GM21390 (cell line): ENCODE measurements around the gene PTGES2.
A peak's percentile ranks its signal among the peaks of the same experiment; 100 is the strongest.

ENCODE experiments used
- ATAC-seq: cut with Tn5 transposase; IDR thresholded peaks from one replicate; pipeline ENCODE4 v1.9.1; 2021; ENCODE audit not compliant: unreplicated experiment

Gene PTGES2

DNA sequence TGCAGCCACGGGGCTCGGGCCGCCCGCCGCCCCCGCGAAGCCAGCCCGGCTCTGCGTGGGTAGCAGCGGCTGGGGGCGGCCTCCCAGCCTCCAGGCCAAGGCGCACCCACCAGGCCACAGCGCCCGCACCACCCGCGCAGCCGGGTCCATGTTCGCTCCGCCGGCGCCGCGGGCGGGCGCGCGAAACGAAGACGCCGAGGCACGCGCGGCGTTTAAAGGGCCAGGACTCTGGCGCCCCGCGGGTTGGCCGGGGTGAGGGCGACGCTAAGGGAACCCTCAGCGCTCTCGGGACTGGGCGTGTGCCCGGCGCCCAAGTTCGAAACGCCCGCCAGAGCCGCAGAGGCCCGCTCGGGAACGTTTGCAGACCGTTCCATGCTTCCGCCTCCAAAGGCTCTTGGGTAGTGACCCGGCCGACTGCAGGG, at the start of gene PTGES2:
TSS of gene PTGES2 (minus strand) at position 162 of the 422 bp plus-strand sequence. CDS start at position 150, 12 bp downstream.
- peak; percentile 57 for ATAC-seq

DNA sequence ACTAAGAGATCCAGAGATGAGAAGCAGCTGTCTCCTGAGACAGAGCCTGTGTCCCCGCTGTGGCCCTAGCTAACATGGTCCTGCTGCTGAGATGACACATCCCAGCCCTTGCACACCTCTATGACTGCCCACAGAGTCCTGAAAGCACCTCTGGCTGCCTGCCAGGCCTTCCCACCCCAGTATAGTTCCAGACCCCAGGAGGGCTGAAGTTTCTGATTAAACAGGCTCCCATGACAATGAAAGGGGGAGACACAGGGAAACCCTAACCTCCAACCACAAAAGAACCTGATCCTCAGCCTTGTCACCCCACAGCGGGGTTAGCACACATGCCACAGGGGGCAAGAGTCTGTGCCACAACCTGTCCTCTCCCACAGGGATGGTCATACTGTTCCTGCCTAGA, 48.2 kb upstream of the PTGES2 start:
- no peak for ATAC-seq

DNA sequence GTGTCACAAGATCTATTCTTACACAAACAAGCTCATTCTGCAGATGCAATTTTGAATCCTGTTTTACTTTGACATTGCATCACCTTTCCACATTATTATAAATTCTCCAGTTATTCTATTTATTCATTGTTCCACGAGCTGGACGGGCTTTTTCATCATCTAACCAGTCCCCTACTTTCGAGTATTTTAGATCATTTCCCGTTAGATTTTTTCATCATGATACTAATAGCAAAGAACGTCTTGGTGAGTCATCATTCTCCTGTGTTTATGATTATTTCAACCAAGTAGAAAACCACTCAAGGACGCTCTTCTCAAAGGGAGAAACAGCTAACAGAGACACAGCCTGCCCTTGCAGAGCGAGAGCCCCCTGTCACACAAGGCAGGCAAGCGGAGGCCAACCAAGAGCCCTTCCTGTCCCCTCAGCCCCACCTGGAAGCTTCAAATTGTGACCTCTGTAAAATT, 47.6 kb upstream of the PTGES2 start:
- ATAC-seq = no peak

DNA sequence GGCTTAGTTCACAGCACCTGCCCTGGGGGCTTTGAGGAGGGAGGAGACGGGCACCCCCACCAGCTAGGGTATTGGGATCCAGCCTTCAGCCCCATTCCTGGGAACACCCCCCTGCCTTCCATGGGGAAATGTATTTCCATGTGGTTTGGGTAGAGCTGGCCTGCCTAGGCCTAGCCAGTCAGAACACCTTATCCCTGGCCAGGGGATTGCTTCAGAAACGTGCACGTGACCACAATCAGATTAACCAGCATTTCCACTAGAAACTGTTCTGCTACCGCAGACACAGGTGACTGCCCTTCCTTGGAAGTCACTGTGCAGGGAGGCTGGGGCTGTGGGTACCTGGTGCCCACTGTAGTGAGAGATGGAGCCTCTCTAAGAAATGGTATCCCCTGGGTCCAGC, 46.5 kb upstream of the PTGES2 start:
- ATAC-seq = no peak

DNA sequence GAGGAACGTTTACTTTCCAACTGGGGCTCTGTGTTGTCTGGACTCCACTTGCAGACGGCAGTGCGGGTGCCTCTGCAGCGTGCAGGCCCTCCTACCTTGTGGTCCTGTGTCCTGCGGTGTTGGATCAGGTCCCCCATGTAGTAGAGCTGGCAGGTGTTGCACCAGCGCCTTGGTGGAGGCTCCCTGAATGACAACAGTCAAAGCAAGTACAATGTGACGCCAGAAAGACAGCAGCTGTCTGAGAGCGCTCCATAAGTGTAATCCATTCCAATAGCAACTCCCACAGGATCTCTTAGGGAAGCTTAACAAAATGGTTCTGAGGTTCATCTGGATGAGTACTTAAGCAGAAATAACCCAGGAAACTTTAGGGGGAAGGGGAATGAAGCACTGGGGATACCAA, 42.4 kb upstream of the PTGES2 start:
- no peak for ATAC-seq

DNA sequence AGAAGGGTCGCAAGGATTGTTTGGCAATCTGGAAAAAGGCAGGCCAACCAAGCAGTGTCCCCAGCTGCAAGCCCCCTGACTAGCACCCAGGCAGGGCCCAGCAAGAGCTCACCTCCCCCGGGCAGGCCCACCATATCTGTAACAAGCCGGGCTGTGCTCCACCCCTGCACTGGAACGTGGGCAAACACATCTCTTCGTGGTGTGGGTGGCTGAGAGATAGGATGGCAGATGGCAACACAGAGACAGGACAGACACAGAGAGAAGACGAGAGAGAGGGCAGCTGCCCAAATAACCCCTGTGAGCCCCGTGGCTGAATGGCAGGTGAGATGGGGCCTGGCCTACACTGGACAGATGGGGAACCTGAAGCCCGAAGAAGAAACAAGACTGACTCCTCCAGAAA, 42.0 kb upstream of the PTGES2 start:
- no peak for ATAC-seq

DNA sequence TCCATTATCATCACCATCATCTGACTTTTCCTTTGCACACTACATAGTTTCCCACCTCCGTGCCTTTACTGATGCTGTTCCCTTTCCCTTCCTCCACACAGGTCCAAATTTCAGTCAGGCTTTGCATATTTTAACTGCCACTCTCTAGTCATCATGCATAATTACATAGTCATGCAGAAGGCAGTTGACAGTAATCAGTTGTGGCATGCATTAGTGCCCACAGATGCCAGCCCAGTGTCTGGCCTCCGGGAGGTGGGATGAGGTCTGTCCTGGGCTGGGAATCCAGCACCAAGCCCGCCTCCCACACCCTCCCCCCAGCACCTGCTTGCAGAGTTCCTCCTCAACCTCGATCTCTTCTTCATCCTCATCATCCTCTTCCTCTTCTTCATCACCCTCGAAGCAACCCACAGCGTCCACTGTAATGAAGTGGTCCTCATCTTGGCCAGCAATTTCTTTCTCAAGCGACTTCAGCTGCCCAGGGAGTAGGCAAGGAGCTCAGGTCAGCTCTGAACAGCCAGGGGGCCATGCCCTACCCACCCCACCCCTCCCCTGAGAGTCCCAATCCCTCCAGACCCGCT, 41.3 kb upstream of the PTGES2 start:
- no peak for ATAC-seq

DNA sequence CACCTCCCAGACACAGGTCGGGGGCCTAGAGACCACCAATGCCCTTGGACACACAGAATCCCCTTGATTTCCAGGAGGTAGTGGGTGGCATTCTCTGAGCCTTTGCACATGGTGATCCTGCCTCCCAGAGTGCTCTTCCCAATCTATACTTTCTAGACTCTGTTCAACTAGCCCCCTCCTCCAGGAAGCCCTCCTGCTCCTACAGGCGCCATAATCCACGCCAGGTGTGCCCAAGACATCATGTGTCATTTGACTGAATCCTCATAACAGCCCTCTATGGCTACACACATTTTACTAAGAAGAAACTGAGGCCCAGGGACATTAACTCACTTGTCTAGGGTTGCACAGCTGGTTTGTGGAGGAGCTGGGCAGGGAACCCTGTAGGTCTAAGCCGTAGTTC, 39.7 kb upstream of the PTGES2 start:
- ATAC-seq = no peak

DNA sequence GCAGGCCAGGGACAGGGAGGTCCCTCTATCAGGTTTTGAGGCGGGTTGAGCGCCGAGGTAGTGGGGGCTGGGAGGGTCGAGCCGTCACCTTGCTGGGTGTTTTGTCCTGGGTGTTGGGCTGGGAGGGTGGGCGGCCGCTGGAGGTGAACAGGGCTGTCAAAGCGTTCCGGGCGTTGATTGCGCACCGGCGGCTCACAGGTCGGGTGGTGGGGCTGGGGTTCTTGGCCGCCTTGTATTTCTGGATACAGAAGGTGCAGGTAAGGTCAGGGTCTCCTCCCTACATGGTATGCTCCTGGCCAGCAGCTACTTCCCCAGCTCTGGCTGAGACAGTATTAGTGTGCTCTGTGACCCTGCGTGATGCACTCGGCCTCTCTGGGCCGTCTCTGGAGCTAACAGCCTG, 38.6 kb upstream of the PTGES2 start:
- ATAC-seq = no peak

DNA sequence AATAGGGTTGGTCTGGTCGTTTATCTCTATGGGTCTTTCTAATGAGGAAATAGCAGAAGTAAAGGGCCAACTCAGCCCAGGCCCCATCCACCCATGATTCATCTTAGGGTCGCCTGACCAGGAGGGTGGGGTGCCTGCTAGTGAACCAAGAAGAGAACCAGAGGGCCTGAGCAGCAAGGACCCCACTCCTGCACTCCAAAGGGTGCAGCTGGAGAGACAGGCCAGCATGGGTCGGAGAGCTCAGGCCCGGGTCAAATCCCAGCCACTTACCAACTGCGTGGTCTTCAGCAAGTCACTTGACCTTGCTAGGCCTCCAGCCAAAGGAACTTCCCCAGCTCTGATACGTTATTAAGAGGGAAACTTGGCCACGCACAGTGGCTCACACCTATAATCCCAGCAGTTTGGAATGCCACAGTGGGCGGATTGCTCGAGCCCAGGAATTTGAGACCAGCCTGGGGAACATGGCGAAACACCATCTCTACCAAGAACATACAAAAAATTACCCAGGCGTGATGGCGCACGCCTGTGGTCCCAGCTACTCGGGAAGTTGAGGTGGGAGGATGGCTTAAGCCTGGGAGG, 36.9 kb upstream of the PTGES2 start:
- no peak for ATAC-seq

DNA sequence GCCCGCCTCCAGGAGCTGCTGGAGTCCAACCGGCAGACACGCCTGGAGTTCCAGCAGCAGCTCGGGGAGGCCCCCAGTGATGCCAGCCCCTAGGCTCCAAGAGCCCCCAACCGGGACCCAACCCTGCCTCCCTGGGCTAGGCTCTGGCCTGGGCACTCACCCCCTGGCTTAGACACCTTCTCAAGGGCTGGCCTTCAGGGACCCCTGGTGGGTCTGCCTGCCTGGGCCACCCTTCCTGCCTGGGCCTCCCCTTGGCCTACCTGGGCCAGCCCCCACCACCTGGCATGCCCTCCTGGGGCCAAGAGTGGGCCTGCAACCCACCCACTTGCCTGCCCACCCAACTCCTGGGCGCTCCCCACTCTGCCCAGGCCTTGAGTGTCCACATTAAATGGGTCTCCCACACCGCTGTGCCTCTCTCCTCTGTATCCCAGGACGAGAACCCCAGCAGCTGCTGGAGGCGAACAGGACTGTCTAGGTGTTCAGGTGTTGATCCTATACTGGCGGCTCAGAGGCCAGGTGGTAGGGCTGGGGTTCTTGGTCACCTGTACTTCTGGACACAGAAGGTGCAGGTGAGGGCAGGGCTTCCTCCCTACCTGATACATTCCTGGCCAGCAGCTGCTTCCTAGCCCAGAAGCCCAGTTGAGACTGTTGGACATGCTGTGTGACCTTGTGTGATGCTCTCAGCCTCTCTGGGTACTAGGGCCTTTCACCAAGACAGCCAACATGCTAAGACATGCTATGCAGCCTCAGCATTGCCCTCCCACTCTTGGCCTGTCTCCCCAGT, 36.2 kb upstream of the PTGES2 start:
- no peak for ATAC-seq

DNA sequence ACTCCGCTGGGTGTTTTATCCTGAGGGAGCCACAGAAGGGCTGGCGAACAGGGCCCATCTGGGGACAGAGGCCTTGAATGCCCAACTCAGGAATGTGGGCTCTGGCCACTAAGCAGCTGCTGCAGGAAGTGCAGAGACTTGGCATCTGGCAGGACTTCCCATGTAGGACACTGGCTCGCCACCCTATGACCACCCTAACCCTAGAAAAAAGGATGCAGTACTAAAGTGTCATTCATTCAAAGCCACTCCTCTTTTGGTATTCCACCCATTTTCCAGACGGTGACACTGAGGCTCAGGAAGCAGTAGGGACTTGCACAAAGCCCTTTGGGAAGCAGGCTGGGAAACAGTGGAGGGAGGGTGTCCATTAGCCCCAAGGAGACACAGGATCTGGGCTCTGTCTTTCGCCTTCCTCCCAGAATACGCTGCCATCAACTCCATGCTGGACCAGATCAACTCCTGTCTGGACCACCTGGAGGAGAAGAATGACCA, 35.5 kb upstream of the PTGES2 start:
- no peak for ATAC-seq

DNA sequence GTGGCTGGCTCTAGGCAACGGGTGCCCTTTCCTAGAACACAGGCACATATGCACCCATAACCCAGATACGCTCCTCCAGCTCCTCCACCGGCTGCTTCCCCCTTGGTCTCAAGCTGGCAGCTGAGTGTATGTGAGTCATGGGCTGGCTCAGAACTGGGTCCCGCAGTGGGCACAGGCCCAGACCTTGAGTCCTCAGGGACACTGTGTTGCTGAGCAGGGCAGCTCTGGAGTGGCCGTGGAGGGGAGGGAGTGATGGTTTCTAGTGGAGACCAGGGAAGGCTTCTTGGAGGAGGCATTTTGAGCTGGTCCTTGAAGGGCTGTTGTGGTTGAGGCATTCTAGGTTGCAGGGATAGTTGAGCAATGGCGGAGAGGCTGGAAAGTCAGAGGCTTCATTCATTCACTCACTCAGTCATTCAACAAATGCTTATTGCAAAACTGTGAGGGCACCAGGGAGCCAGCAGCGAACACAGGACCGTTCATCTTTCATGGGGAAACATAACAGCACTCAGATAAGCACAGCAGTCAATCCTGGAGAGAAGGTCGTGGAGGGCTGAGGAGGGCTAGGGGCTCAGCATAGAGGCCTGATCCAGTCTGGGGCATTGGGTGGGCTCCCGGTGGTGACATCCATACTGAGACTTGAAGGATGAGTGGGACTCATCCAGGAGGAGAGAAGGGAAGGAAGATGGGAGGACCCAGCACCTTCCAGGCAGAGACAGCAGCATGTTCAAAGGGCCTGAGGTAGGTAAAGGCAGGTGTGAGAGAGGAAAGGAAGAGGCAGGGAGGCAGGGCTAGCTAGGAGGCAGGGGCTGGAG, 34.9 kb upstream of the PTGES2 start:
- no peak for ATAC-seq

DNA sequence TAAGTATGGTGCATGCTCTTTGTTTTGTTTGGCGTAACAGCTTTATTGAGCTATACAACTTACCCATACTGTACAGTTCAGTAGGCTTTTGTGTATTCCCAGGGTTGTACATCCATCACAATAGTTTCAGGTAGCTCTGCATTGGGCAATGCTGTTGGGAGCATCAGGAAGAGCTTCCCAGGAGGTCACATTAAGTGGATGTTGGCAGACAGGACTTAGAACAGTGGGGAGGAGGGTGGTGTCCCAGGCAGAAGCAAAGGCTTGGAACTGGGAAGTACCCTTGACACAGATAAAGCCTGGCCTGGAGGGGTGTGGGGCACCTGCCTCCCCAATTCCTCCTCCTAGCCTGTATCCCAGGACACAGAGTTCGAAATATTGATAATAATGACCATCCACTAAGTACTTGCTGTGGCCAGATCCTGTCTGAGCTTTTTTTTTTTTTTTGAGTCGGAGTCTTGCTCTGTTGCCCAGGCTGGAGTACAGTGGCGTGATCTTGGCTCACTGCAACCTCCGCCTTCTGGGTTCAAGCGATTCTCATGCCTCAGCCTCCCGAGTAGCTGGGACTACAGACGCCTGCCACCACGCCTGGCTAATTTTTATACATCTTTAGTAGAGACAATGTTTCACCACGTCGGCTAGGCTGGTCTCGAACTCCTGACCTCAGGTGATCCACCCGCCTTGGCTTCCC, 33.8 kb upstream of the PTGES2 start:
- ATAC-seq = no peak

DNA sequence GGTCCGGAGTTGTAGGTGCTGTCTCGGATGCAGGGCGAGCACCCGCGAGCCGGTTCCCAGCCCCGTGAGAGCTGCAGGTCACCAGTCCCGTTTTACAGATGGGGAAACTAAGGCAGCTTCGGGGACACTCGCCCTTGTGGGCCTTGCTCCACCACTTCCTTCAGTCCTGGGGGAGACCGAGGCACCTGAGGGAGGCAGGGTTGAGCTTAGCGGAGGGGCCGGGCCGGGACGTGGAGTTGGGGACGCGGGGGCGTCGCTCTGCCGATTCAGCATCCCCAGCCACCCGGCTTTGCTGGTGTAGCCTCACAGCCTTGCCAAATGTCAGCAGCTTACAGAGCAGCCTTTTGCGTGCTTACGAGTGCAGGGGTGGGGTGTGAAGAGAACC, 33.1 kb upstream of the PTGES2 start:
- ATAC-seq = peak; percentile 4

DNA sequence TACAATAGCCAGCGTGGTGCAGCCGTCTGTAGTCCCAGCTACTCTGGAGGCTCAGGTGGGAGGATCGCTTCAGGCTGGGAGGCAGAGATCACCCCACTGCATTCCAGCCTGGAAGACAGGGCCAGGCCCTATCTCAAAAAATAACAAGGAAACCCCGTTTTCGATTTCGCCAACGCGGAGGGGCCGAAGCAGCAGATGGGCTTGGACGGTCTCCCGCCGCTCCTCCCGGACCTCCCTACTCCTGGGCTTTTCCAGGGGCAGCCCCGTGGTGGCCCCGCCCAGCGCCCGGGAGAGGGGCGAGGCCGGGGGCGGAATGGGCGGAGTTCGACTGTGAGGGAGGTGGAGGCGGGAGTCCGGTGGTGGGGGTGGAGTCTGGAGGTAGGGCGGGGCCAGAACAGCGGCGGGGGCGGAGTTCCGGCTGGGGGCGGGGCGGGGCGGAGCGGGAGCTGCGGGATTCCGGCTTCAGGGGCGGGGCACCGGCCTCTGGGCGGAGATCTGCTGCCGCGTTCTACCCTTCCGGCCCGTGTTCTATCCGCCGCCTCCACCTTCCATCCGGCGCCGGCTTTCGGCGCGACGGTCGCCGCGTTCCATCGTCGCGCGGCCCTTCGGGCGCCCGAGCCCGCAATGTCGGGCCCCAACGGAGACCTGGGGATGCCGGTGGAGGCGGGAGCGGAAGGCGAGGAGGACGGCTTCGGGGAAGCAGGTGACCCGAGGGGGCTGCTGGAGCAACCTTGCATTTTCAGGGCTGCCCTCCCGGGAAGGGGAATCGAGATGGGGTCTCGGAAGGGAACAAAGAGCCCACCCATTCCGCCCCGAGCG, 32.5 kb upstream of the PTGES2 start, which contains the start of gene BBLN:
TSS of gene BBLN (plus strand) at position 482 of the 819 bp plus-strand sequence. CDS start at position 625, 143 bp downstream.
- peak; percentile 81 for ATAC-seq

DNA sequence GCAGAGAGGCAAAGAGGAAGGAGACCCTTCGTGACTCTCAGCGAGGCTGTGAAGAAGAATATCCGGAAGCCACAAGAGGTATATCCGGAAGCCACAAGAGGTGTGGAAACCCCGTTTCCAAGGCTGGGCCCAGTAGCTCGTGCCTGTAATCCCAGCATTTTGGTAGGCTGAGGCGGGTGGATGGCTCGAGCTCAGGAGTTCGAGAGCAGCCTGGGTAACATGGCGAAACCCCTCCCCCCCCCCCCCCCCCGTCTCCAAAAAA, 31.9 kb upstream of the PTGES2 start:
- ATAC-seq = no peak

DNA sequence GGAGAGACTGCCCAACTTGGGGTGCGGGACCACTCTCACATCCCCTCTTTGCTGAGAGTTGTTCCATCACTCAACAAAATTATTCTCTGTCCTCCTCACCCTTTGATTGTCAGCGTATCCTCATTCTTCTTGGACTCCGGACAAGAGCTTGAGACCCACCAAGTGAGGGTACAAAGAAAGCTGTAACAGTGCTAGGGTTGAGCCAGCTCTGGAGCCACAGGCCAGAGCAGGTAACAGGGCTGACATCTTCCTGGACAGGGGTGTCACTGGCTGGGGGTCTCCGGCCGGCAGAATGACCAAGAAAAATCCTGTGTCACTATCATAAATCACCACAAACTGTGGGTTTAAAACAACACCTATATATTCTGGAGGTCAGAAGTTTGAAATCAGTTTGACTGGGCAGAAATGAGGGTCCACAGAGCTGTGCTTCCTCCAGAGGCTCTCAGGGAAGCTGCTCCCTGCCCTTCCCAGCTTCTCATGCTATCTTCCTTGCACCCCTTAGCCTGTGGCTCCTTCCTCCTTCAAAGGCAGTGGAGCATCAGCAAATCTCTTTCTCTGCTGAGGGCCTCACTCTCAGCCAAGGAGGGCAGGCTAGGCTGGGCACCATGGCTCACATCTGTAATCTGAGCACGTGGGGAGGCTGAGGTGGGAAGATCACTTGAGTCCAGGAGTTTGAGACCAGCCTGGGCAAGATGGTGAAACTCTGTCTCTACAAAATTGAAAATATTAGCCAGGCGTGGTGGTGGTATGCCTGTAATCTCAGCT, 28.4 kb upstream of the PTGES2 start:
- ATAC-seq = no peak

DNA sequence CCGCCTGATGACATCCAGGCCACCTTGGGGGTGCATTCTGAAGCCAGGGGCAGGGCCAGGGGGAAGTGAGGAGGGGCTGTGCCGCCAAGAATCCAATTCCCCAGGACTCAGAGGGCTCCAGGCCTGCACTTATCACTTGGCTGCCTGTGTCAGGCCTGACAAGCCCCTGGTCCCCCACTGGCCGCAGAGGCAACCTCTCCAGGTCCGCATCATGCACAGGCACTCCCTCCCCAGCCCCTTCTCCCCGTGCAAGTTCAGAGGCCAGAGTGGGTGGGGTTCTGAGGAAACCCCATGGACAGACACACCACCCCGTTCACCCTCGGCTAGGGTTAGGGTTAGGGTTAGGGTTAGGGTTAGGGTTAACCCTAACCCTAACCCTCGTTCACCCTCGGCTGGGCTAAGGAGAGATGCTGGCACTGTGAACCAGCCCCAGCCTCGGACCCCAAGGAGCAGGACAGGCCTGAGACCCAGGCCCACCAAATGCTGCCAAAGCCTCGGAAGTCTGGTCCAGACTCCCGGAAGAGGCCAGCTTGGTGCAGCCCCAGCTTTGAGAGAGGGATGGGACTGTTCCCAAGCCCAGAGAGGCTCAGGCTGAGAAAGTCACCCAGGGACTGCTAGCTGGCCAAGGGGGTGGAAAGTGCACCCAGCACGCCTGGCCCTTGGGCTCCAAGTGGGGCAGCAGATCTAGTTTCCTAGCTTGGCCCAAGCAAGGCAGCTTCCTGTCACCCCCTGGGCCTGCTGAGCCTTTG, 26.6 kb upstream of the PTGES2 start:
- no peak for ATAC-seq
